GM19023 (cell line): ENCODE data around the gene BMERB1.
"Not testable (repeated sequence)": the region's sequence is repeated elsewhere in the genome, so short reads cannot be mapped to it uniquely, and the experiment has no call there.

Experiments used
- ATAC-seq: cut with Tn5 transposase; IDR thresholded peaks from one replicate; pipeline ENCODE4 v1.9.1; 2021; ENCODE audit warnings: mild to moderate bottlenecking, moderate library complexity; ENCODE audit not compliant: unreplicated experiment

BMERB1 gene

GRCh38 chr16:15422222-15422621 lies 12.2 kb upstream of the BMERB1 start:
- no peak for ATAC-seq

DNA sequence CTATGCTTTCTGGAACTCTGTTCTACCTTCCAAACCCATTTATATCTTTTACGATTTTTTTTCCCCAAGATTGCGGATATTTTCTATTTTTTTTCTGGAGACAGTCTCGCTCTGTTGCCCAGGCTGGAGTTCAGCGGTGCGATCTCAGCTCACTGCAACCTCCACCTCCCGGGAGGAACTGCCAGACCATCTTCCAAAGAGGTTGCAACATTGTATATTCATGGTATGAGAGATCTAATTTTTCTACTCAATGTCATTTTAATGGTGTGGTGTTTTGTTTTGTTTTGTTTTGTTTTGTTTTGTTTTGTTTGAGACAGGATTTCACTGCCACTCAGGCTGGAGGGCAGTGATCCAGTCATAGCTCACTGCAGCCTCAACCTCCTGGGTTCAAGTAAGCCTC lies 8.5 kb upstream of the BMERB1 start:
- ATAC-seq, result no peak

DNA sequence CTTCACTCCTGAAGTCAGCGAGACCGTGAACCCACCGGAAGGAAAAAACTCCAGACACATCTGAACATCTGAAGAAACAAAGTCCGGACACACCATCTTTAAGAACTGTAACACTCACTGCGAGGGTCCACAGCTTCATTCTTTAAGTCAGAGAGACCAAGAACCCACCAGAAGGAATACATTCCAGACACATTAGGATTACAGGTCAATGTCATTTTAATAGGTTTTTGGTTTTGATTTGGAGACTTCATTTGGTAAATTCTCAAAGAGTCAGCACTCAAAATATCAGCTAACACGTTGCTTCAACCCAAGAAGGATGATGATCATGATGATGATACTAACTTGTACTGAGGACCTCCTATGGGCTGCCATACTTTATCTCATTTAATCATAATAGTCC lies 7.6 kb upstream of the BMERB1 start:
- no peak for ATAC-seq

DNA sequence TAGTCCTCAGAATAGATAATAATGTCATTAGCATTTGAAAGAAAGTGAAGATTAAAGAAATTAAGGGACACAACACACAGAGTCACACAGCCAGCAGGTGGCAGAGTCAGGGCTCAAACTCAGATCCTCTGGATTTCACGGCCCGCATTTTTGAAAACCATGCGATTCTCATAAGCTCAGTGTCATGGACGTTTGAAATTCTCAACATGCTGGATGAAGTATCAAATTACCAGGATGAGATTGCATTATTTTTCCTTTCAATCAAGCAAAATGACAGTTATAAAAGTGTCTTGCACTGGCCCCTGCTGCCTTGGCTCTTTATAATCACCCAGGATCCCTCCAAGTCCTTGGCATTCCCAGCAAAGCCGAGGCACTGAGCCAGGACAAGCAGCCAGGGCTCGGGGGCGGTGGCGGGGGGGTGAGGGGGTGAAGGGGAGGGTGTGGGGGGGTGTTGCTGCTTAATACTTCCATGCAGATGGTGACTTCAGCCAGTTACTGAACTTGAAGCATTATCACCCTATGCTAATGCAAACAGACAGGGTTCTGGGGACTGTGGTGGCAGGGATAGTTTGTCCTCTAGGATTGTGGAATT lies 6.6 kb upstream of the BMERB1 start:
- ATAC-seq, result no peak

DNA sequence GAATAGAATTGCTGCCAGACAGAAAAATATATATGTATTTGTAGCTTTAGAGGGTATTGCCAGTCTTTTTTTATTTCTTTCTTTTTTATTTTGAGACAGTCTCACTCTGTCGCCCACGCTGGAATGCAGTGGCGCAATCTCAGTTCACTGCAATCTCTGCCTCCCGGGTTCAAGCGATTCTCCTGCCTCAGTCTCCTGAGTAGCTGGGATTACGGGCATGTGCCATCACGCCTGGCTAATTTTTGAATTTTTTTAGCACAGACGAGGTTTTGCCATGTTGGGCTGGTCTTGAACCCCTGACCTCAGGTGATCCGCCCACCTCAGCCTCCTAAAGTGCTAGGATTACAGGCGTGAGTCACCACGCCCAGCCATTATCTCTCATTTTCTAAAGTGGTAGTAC lies 3.5 kb upstream of the BMERB1 start:
- ATAC-seq, result not testable (repeated sequence)

- no peak for ATAC-seq
These were observed 336 bp upstream of the BMERB1 start for GRCh38 chr16:15434079-15434424.

- ATAC-seq, result no peak
These were observed 952 bp downstream of the BMERB1 start for GRCh38 chr16:15435216-15435864.

DNA sequence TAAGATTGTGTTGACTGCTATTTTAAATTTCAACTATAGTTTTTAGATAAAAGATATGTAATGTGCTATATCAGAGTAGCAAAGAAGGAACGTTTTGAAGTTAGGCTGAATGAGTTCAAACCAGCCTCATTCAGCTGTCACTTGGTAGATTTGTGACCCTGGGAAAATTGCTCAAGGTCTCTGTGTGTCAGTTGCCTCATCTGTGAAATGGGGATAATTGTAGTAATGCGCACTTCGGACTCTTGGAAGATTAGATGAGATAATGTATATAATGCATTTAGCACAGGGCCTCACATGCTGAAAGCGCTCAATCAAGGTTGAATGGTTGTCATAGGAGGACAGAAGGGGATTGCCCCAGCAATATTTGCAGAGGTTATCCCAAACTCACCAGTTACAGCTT lies 4.7 kb downstream of the BMERB1 start:
- no peak for ATAC-seq

DNA sequence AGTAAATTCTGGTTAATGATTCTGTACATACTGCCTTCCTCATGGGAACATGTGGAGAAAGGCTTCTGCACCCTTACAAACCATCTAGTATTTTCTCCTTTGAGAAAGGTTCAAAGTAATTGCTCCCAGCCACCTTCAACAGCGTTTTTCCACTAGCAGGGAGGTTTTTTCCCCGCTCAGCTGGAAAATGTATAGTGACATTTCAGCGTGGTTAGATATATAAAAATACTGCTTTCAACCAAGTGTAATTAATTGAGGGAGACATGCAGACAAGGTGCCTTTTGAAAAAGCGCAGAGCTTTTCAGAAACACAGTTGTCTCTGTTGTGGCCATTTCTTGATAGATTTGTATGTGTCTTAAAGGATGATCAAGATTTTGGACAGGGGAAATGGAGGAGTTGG lies 5.1 kb downstream of the BMERB1 start:
- ATAC-seq, result no peak

DNA sequence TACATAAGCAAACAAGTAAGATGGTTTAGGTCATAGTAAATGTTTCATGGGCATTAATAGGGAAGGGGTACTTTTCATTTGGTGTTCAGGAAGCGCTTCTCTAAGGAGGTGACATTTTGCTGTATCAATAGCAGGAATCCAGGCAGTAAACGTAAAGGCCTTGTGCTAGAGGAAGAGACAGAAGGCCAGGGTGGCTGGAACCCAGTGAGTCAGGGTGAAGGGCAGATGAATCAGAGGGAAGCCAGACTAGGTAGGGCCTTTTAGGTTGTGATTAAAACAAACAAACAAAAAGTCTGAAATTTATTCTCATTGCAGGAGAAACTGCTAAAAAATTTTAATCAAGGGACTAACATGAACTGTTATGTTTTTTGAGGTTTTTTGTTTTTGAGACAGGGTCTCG lies 6.5 kb downstream of the BMERB1 start:
- ATAC-seq, result no peak

GRCh38 chr16:15442140-15442539 lies 7.8 kb downstream of the BMERB1 start:
- ATAC-seq, result not testable (repeated sequence)

- no peak for ATAC-seq
These were observed 9.4 kb downstream of the BMERB1 start for GRCh38 chr16:15443753-15444152.

- no peak for ATAC-seq
These were observed 9.9 kb downstream of the BMERB1 start for GRCh38 chr16:15444264-15444663.

GRCh38 chr16:15445450-15445849 lies 11.1 kb downstream of the BMERB1 start:
- ATAC-seq, result no peak

- ATAC-seq, result no peak
These were observed 12.5 kb downstream of the BMERB1 start for GRCh38 chr16:15446901-15447300.

GRCh38 chr16:15450624-15451023 lies 16.2 kb downstream of the BMERB1 start:
- no peak for ATAC-seq

DNA sequence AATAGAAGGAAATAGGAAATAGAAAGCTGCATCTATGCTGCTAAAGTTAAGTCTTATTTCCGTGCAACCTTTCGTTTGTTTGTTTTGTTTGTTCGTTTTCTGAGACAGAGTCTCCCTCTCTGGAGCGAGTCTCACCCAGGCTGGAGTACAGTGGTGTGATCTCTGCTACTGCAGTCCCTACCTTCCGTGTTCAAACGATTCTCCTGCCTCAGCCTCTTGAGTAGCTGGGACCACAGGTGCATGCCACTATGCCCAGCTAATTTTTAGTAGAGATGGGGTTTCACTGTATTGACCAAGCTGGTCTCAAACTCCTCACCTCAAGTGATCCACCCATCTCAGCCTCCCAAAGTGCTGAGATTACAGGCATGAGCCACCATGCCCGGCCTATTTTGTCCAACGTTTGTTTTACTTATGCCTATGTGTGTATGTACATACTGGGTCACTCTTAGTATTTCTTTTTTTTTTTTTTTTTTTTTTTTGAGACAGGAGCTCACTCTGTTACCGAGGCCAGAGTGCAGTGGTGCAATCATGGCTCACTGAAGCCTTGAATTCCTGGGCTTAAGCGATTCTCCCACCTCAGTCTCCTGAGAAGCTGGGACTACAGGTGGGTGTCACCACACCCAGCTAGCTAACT lies 16.8 kb downstream of the BMERB1 start:
- no peak for ATAC-seq

- no peak for ATAC-seq
These were observed 18.0 kb downstream of the BMERB1 start for GRCh38 chr16:15452246-15452855.

GRCh38 chr16:15453296-15453695 lies 18.9 kb downstream of the BMERB1 start:
- not testable (repeated sequence) for ATAC-seq

DNA sequence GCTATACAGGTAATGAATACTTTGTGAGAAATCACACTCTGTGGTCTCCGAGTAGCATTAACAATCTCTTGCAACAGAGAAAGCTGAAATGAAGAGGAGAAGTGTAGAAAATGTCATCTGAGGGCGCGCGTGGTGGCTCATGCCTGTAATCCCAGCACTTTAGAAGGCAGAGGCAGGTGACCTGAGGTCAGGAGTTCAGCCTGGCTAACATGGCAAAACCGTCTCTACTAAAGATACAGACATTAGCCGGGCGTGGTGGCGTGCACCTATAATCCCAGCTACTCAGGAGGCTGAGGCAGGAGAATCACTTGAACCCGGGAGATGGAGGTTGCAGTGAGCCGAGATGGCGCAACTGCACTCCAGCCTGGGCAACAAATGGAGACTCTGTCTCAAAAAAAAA lies 20.5 kb downstream of the BMERB1 start:
- not testable (repeated sequence) for ATAC-seq

GRCh38 chr16:15457400-15457799 lies 23.0 kb downstream of the BMERB1 start:
- no peak for ATAC-seq

- no peak for ATAC-seq
These were observed 23.6 kb downstream of the BMERB1 start for GRCh38 chr16:15457958-15458357.
